Measurements from ENCODE around the gene TSFM.
A peak's percentile ranks its signal among the peaks of the same experiment; 100 is the strongest.

Gene TSFM

GRCh38 chr12:57803319-57803893 is 20.8 kb downstream of the TSFM start:
- Histone ChIP-seq H3K9ac (ENCODE audit: low read length) (no peak overlapping the region), H3K27ac (ENCODE audit: low read length) (no peak overlapping the region), H4K20me1 (ENCODE audit: insufficient read depth, low read length) (no peaks in the 10 kb centered on the region), H3K4me1 (ENCODE audit: low read length) (no peaks in the 10 kb centered on the region), H3K27me3 (ENCODE audit: low read depth, low read length) (no peaks in the 10 kb centered on the region), H3K79me2 (ENCODE audit: low read length) (no peaks in the 10 kb centered on the region), H3K36me3 (replicated peaks; ENCODE audit: low read depth, low read length) (peaks cover 23% of the 10 kb centered on the region), H3K4me3 (ENCODE audit: low read length) (no peak overlapping the region), H3K9me3 (ENCODE audit: insufficient read depth, low read length) (no peaks in the 10 kb centered on the region), H2AFZ (ENCODE audit: low read depth, low read length) (no peak overlapping the region), H3K4me2 (ENCODE audit: low read length) (no peak overlapping the region)
- TF ChIP-seq EZH2phosphoT487 (IDR thresholded peaks at IDR 0.05; ENCODE audit: low read depth), result no peak
- peak; percentile 77 for TF ChIP-seq CTCF (IDR thresholded peaks at IDR 0.05; ENCODE audit: low read depth, low read length)

GRCh38 chr12:57806677-57807076 is 24.1 kb downstream of the TSFM start:
- no peaks in the 10 kb centered on the region for H3K9me3 ChIP-seq (ENCODE audit: insufficient read depth, low read length)
- TF ChIP-seq EZH2phosphoT487 (IDR thresholded peaks at IDR 0.05; ENCODE audit: low read depth) (no peak), CTCF (IDR thresholded peaks at IDR 0.05; ENCODE audit: low read depth, low read length) (no peak)
- H3K4me3 ChIP-seq (ENCODE audit: low read length), result no peak overlapping the region
- no peaks in the 10 kb centered on the region for H3K27me3 ChIP-seq (ENCODE audit: low read depth, low read length)
- no peaks in the 10 kb centered on the region for H4K20me1 ChIP-seq (ENCODE audit: insufficient read depth, low read length)
- H2AFZ ChIP-seq (ENCODE audit: low read depth, low read length), result no peak overlapping the region
- H3K27ac ChIP-seq (ENCODE audit: low read length), result no peak overlapping the region
- no peaks in the 10 kb centered on the region for H3K4me1 ChIP-seq (ENCODE audit: low read length)
- no peak overlapping the region for H3K4me2 ChIP-seq (ENCODE audit: low read length)
- no peak overlapping the region for H3K9ac ChIP-seq (ENCODE audit: low read length)
- no peaks in the 10 kb centered on the region for H3K79me2 ChIP-seq (ENCODE audit: low read length)
- H3K36me3 ChIP-seq (replicated peaks; ENCODE audit: low read depth, low read length), result peaks cover 12% of the 10 kb centered on the region

GRCh38 chr12:57807285-57807684 is 24.7 kb downstream of the TSFM start:
- Histone ChIP-seq H4K20me1 (ENCODE audit: insufficient read depth, low read length) (no peaks in the 10 kb centered on the region), H3K9me3 (ENCODE audit: insufficient read depth, low read length) (no peaks in the 10 kb centered on the region), H3K4me1 (ENCODE audit: low read length) (no peaks in the 10 kb centered on the region), H3K27ac (ENCODE audit: low read length) (no peak overlapping the region), H3K79me2 (ENCODE audit: low read length) (no peaks in the 10 kb centered on the region), H2AFZ (ENCODE audit: low read depth, low read length) (no peak overlapping the region), H3K27me3 (ENCODE audit: low read depth, low read length) (no peaks in the 10 kb centered on the region), H3K4me3 (ENCODE audit: low read length) (no peak overlapping the region), H3K9ac (ENCODE audit: low read length) (no peak overlapping the region), H3K36me3 (replicated peaks; ENCODE audit: low read depth, low read length) (peaks cover 12% of the 10 kb centered on the region), H3K4me2 (ENCODE audit: low read length) (no peak overlapping the region)
- TF ChIP-seq CTCF (IDR thresholded peaks at IDR 0.05; ENCODE audit: low read depth, low read length) (no peak), EZH2phosphoT487 (IDR thresholded peaks at IDR 0.05; ENCODE audit: low read depth) (no peak)

GRCh38 chr12:57808351-57808750 is 25.8 kb downstream of the TSFM start:
- Histone ChIP-seq H3K27ac (ENCODE audit: low read length) (no peak overlapping the region), H3K4me3 (ENCODE audit: low read length) (no peak overlapping the region), H2AFZ (ENCODE audit: low read depth, low read length) (no peak overlapping the region), H3K4me1 (ENCODE audit: low read length) (no peaks in the 10 kb centered on the region), H3K4me2 (ENCODE audit: low read length) (no peak overlapping the region), H3K36me3 (replicated peaks; ENCODE audit: low read depth, low read length) (peaks cover 12% of the 10 kb centered on the region), H3K27me3 (ENCODE audit: low read depth, low read length) (no peaks in the 10 kb centered on the region), H4K20me1 (ENCODE audit: insufficient read depth, low read length) (no peaks in the 10 kb centered on the region), H3K9me3 (ENCODE audit: insufficient read depth, low read length) (no peaks in the 10 kb centered on the region), H3K79me2 (ENCODE audit: low read length) (no peaks in the 10 kb centered on the region), H3K9ac (ENCODE audit: low read length) (no peak overlapping the region)
- no peak for TF ChIP-seq EZH2phosphoT487 (IDR thresholded peaks at IDR 0.05; ENCODE audit: low read depth)
- no peak for TF ChIP-seq CTCF (IDR thresholded peaks at IDR 0.05; ENCODE audit: low read depth, low read length)

Data from OCI-LY3 (cell line).